Neural cell (in vitro differentiated cells): Measurements from ENCODE around the gene CEP350. TPM values are rescaled to one million over a fixed set of nuclear protein-coding genes. Genes with fewer than 3 reads are reported as not detected.

ENCODE experiments used
- H2AFZ ChIP-seq: fragments of 200-600, 300-800 bp; sonication (generic), shearing (Covaris generic); 2 replicates; pipeline ENCODE4 v1.6.0; 2014; ENCODE audit warnings: low read depth, mild to moderate bottlenecking, antibody characterized with exemption, low read length, moderate library complexity
- H3F3A ChIP-seq: fragments of 200-600 bp; shearing (Covaris generic); 2 replicates; pipeline ENCODE4 v1.6.1; 2016; ENCODE audit warnings: mild to moderate bottlenecking, moderate library complexity, mixed read lengths, antibody characterized with exemption, low read length; ENCODE audit not compliant: insufficient read depth, poor library complexity, severe bottlenecking
- H3K27ac ChIP-seq: fragments of 200-600, 300-800 bp; sonication (generic), shearing (Covaris generic); 2 replicates; pipeline ENCODE4 v1.5.1; 2014; ENCODE audit warnings: mild to moderate bottlenecking, low read length, moderate library complexity
- H3K27me3 ChIP-seq: fragments of 300-800, 200-600 bp; sonication (generic), shearing (Covaris generic); 2 replicates; pipeline ENCODE4 v1.6.0; 2014; ENCODE audit warnings: mild to moderate bottlenecking, low read depth, low read length, moderate library complexity; ENCODE audit not compliant: insufficient read depth
- H3K36me3 ChIP-seq: fragments of 300-800, 200-600 bp; sonication (generic), shearing (Covaris generic); 2 replicates; pipeline ENCODE4 v1.5.1; 2014; ENCODE audit warnings: mild to moderate bottlenecking, antibody characterized with exemption, low read length, moderate library complexity; ENCODE audit not compliant: insufficient read depth
- H3K4me2 ChIP-seq: fragments of 300-800, 200-600 bp; sonication (generic), shearing (Covaris generic); 2 replicates; pipeline ENCODE4 v1.6.0; 2014; ENCODE audit warnings: mild to moderate bottlenecking, low read length
- H3K4me3 ChIP-seq: fragments of 300-800, 200-600 bp; sonication (generic), shearing (Covaris generic); 2 replicates; pipeline ENCODE4 v1.5.1; 2014; ENCODE audit warnings: mild to moderate bottlenecking, low read length, moderate library complexity
- H3K79me2 ChIP-seq: fragments of 200-600 bp; shearing (Covaris generic); replicated peaks from 2 replicates; pipeline ENCODE4 v1.6.0; 2014; ENCODE audit warnings: mild to moderate bottlenecking, low read length, moderate library complexity; ENCODE audit not compliant: insufficient read depth
- H3K9ac ChIP-seq: fragments of 300-800, 200-600 bp; sonication (generic), shearing (Covaris generic); 2 replicates; pipeline ENCODE4 v1.6.1; 2016; ENCODE audit warnings: mild to moderate bottlenecking, low read length, mixed read lengths
- H3K9me2 ChIP-seq: fragments of 200-600 bp; shearing (Covaris generic); 2 replicates; pipeline ENCODE4 v1.6.1; 2016; ENCODE audit warnings: mild to moderate bottlenecking, low read length, mixed read lengths; ENCODE audit not compliant: insufficient read depth
- H3K9me3 ChIP-seq: fragments of 200-600, 300-800 bp; sonication (generic), shearing (Covaris generic); 2 replicates; pipeline ENCODE4 v1.6.1; 2016; ENCODE audit warnings: mild to moderate bottlenecking, mixed run types, low read length, moderate library complexity, mixed read lengths
- H4K20me1 ChIP-seq: fragments of 200-600 bp; shearing (Covaris generic); 2 replicates; pipeline ENCODE4 v1.6.1; 2016; ENCODE audit warnings: mild to moderate bottlenecking, mixed run types; ENCODE audit not compliant: insufficient read depth
- EP300 ChIP-seq: fragments of 450-650 bp; conservative IDR thresholded peaks from 2 replicates; pipeline ENCODE4 v1.6.1; 2014; ENCODE audit warnings: antibody characterized with exemption, mild to moderate bottlenecking, moderate library complexity; ENCODE audit not compliant: poor library complexity, severe bottlenecking
- EZH2 ChIP-seq: fragments of 200-600, 300-800 bp; shearing (Covaris generic), sonication (generic); IDR thresholded peaks from 2 replicates; pipeline ENCODE4 v1.6.1; 2014; ENCODE audit warnings: antibody characterized with exemption, low read length, borderline replicate concordance, mild to moderate bottlenecking; ENCODE audit not compliant: insufficient read depth, poor library complexity, severe bottlenecking
- MXI1 ChIP-seq: fragments of 450-650 bp; conservative IDR thresholded peaks from 2 replicates; pipeline ENCODE4 v1.6.1; 2014; ENCODE audit warnings: antibody characterized with exemption, mild to moderate bottlenecking; ENCODE audit not compliant: poor library complexity, severe bottlenecking
- POLR2AphosphoS5 ChIP-seq: IDR thresholded peaks from 2 replicates; pipeline ENCODE4 v1.6.1; 2012
- RAD21 ChIP-seq: fragments of 450-650 bp; conservative IDR thresholded peaks from 2 replicates; pipeline ENCODE4 v1.6.1; 2014; ENCODE audit warnings: antibody characterized with exemption, mild to moderate bottlenecking, moderate library complexity
- SMC3 ChIP-seq: fragments of 450-650 bp; conservative IDR thresholded peaks from 2 replicates; pipeline ENCODE4 v1.6.1; 2014; ENCODE audit warnings: antibody characterized with exemption, mild to moderate bottlenecking, moderate library complexity; ENCODE audit not compliant: poor library complexity
- TAF1 ChIP-seq: IDR thresholded peaks from 2 replicates; pipeline ENCODE4 v1.6.1; 2012; ENCODE audit warnings: low read depth
- polyA plus RNA-seq: library from polyadenylated mRNA; depleted of rRNA; stranded (reverse); fragments of >200 nt; gene quantifications from 2 replicates; pipeline ENCODE4 v1.2.3, GENCODE V29; 2014
- TF ChIP-seq, protein P1 (sequence below): IDR thresholded peaks from 2 replicates; pipeline ENCODE4 v1.6.1; 2012; ENCODE audit warnings: borderline replicate concordance
- TF ChIP-seq, protein P2 (sequence below): fragments of 450-650 bp; IDR thresholded peaks from 2 replicates; pipeline ENCODE4 v1.5.1; 2014; ENCODE audit warnings: antibody characterized with exemption, mild to moderate bottlenecking, moderate library complexity; ENCODE audit not compliant: poor library complexity, severe bottlenecking

Gene CEP350
- polyA plus RNA-seq, 1 donor from 2014 or later: 28.1 TPM

- TF ChIP-seq RAD21 (no peak), TAF1 (no peak), SMC3 (no peak), MXI1 (no peak), EZH2 (no peak), EP300 (no peak), POLR2AphosphoS5 (no peak)
- TF ChIP-seq, protein P1, sequence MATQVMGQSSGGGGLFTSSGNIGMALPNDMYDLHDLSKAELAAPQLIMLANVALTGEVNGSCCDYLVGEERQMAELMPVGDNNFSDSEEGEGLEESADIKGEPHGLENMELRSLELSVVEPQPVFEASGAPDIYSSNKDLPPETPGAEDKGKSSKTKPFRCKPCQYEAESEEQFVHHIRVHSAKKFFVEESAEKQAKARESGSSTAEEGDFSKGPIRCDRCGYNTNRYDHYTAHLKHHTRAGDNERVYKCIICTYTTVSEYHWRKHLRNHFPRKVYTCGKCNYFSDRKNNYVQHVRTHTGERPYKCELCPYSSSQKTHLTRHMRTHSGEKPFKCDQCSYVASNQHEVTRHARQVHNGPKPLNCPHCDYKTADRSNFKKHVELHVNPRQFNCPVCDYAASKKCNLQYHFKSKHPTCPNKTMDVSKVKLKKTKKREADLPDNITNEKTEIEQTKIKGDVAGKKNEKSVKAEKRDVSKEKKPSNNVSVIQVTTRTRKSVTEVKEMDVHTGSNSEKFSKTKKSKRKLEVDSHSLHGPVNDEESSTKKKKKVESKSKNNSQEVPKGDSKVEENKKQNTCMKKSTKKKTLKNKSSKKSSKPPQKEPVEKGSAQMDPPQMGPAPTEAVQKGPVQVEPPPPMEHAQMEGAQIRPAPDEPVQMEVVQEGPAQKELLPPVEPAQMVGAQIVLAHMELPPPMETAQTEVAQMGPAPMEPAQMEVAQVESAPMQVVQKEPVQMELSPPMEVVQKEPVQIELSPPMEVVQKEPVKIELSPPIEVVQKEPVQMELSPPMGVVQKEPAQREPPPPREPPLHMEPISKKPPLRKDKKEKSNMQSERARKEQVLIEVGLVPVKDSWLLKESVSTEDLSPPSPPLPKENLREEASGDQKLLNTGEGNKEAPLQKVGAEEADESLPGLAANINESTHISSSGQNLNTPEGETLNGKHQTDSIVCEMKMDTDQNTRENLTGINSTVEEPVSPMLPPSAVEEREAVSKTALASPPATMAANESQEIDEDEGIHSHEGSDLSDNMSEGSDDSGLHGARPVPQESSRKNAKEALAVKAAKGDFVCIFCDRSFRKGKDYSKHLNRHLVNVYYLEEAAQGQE: no peak
- TF ChIP-seq, protein P2, sequence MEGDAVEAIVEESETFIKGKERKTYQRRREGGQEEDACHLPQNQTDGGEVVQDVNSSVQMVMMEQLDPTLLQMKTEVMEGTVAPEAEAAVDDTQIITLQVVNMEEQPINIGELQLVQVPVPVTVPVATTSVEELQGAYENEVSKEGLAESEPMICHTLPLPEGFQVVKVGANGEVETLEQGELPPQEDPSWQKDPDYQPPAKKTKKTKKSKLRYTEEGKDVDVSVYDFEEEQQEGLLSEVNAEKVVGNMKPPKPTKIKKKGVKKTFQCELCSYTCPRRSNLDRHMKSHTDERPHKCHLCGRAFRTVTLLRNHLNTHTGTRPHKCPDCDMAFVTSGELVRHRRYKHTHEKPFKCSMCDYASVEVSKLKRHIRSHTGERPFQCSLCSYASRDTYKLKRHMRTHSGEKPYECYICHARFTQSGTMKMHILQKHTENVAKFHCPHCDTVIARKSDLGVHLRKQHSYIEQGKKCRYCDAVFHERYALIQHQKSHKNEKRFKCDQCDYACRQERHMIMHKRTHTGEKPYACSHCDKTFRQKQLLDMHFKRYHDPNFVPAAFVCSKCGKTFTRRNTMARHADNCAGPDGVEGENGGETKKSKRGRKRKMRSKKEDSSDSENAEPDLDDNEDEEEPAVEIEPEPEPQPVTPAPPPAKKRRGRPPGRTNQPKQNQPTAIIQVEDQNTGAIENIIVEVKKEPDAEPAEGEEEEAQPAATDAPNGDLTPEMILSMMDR: no peak
- H3K9ac ChIP-seq: no peak overlapping the region
- no peak overlapping the region for H2AFZ ChIP-seq
- no peaks in the 10 kb centered on the region for H3K27me3 ChIP-seq
- H3F3A ChIP-seq: no peaks in the 10 kb centered on the region
- H3K9me3 ChIP-seq: no peaks in the 10 kb centered on the region
- no peaks in the 10 kb centered on the region for H4K20me1 ChIP-seq
- no peaks in the 10 kb centered on the region for H3K9me2 ChIP-seq
- H3K4me3 ChIP-seq: no peak overlapping the region
- H3K27ac ChIP-seq: no peak overlapping the region
- H3K79me2 ChIP-seq: no peaks in the 10 kb centered on the region
- H3K4me2 ChIP-seq: no peak overlapping the region
- H3K36me3 ChIP-seq: no peaks in the 10 kb centered on the region
Measured at GRCh38 chr1:179924268-179924667, 30.3 kb upstream of the CEP350 start.

- Histone ChIP-seq H3K27ac (no peak overlapping the region), H3K4me2 (no peak overlapping the region), H3K27me3 (no peaks in the 10 kb centered on the region), H3K9me3 (no peaks in the 10 kb centered on the region), H3K4me3 (no peak overlapping the region), H3F3A (no peaks in the 10 kb centered on the region), H4K20me1 (no peaks in the 10 kb centered on the region), H3K9me2 (no peaks in the 10 kb centered on the region), H3K79me2 (no peaks in the 10 kb centered on the region), H3K36me3 (no peaks in the 10 kb centered on the region), H3K9ac (no peak overlapping the region), H2AFZ (no peak overlapping the region)
- TF ChIP-seq POLR2AphosphoS5 (no peak), RAD21 (no peak), MXI1 (no peak), EP300 (no peak), TAF1 (no peak), SMC3 (no peak), EZH2 (no peak)
- TF ChIP-seq, protein P1: no peak
- TF ChIP-seq, protein P2: no peak
Measured at GRCh38 chr1:179925302-179925701, 29.3 kb upstream of the CEP350 start.
